Measurements from ENCODE around the gene ATP1A1. TPM values are rescaled to one million over a fixed set of nuclear protein-coding genes. Genes with fewer than 3 reads are reported as not detected.

ATP1A1 gene
- total and polyA plus RNA-seq, 9 donors: 106 to 388 (median 196) TPM

- Histone ChIP-seq H3K4me3 (no peak overlapping the region), H3K9me3 (no peaks in the 10 kb centered on the region), H3K4me1 (ENCODE audit: insufficient read depth) (peaks cover 3% of the 10 kb centered on the region), H3K36me3 (no peaks in the 10 kb centered on the region), H3K27ac (no peak overlapping the region), H3K27me3 (no peaks in the 10 kb centered on the region)
- TF ChIP-seq POLR2A (IDR thresholded peaks at IDR 0.05) (no peak), EP300 (IDR thresholded peaks at IDR 0.05) (no peak), CTCF (IDR thresholded peaks at IDR 0.05) (no peak)
- intact Hi-C loops (cut with DNase I): no loop called here
- WGBS, 3 donors: 89 to 92% (median 90%) methylated on average over 3 of the region's 3 CpGs
- DNase-seq: no peak
These were observed 61.8 kb downstream of the ATP1A1 start for GRCh38 chr1:116434849-116435248.

- no peaks in the 10 kb centered on the region for H3K36me3 ChIP-seq
- DNase-seq: no peak
- no peak overlapping the region for H3K4me3 ChIP-seq
- H3K4me1 ChIP-seq (ENCODE audit: insufficient read depth): no peaks in the 10 kb centered on the region
- intact Hi-C loops (cut with DNase I): no loop called here
- H3K27ac ChIP-seq: no peak overlapping the region
- H3K27me3 ChIP-seq: no peaks in the 10 kb centered on the region
- no peaks in the 10 kb centered on the region for H3K9me3 ChIP-seq
- WGBS, 3 donors: 66 to 78% (median 70%) methylated on average over 2 of the region's 2 CpGs
- TF ChIP-seq EP300 (IDR thresholded peaks at IDR 0.05): no peak
- no peak for TF ChIP-seq CTCF (IDR thresholded peaks at IDR 0.05)
- no peak for TF ChIP-seq POLR2A (IDR thresholded peaks at IDR 0.05)
These were observed 63.0 kb downstream of the ATP1A1 start for GRCh38 chr1:116435806-116436610.

- Histone ChIP-seq H3K4me3 (no peak overlapping the region), H3K36me3 (no peaks in the 10 kb centered on the region), H3K4me1 (ENCODE audit: insufficient read depth) (no peaks in the 10 kb centered on the region), H3K9me3 (no peaks in the 10 kb centered on the region), H3K27ac (no peak overlapping the region), H3K27me3 (no peaks in the 10 kb centered on the region)
- WGBS, 3 donors: 89 to 94% (median 93%) methylated on average over 2 of the region's 2 CpGs
- no peak for TF ChIP-seq EP300 (IDR thresholded peaks at IDR 0.05)
- TF ChIP-seq CTCF (IDR thresholded peaks at IDR 0.05): no peak
- no peak for TF ChIP-seq POLR2A (IDR thresholded peaks at IDR 0.05)
- no peak for DNase-seq
- intact Hi-C loops (cut with DNase I): no loop called here
These were observed 63.5 kb downstream of the ATP1A1 start for GRCh38 chr1:116436611-116436970.

- intact Hi-C loops (cut with DNase I): no loop called here
- WGBS, 3 donors: 28 to 57% (median 42%) methylated on average over 1 of the region's 1 CpG
These were observed 66.7 kb downstream of the ATP1A1 start for GRCh38 chr1:116439701-116440100.

More at GRCh38 chr1:116439701-116440100, 66.7 kb downstream of the ATP1A1 start:
- H3K4me1 ChIP-seq (ENCODE audit: insufficient read depth): no peaks in the 10 kb centered on the region
- no peak overlapping the region for H3K4me3 ChIP-seq
- TF ChIP-seq CTCF (IDR thresholded peaks at IDR 0.05): no peak
- TF ChIP-seq POLR2A (IDR thresholded peaks at IDR 0.05): no peak
- H3K27ac ChIP-seq: no peak overlapping the region
- H3K36me3 ChIP-seq: no peaks in the 10 kb centered on the region
- no peaks in the 10 kb centered on the region for H3K9me3 ChIP-seq
- DNase-seq: no peak
- no peaks in the 10 kb centered on the region for H3K27me3 ChIP-seq

Measured in ovary (tissue), 9 donors.